Cerebellar cortex (tissue), 1 donor: ENCODE data around the gene ITGB1BP2.
"Not testable (repeated sequence)": the region's sequence is repeated elsewhere in the genome, so short reads cannot be mapped to it uniquely, and the experiment has no call there.

Experiments used
- DNase-seq: peaks from one replicate; pipeline ENCODE4 v3.0.0-alpha.2; 2015; ENCODE audit warnings: low spot score

ITGB1BP2 gene

DNA sequence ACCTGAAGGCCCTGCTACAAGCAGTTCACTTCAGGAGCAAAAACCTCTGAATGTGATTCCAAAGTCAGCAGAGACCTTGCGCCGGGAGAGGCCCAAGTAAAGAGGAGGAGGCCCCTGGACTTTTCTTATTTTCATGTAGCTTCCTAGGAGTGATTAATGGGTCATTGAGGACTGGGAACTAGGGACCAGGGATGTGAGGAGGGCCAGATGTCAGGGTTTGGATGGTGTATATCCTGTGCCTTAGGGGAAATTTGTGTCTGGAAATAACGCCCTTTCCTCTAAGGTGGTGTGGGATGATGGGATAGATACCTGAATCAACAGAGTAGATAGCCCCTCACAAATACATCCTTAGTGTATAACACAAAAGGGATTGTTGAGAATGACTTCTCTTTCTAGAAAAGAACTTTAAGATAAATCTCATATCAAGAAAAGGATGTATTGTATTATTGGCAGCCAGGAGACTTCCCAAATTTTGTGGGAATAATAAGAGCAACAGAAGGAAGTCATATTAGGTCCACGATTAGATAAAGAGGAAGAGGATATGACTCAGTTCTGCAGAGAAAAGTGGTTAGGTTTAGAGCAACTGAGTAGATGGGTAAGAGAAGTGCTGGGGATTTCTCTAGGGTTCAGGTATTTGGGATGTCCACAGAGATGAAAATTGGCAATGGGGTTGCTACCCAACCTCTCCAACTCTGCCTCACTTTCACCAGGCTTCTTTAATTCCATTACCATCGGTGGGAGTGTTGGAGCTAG lies 1.1 kb downstream of the ITGB1BP2 start:
- DNase-seq = no peak

DNA sequence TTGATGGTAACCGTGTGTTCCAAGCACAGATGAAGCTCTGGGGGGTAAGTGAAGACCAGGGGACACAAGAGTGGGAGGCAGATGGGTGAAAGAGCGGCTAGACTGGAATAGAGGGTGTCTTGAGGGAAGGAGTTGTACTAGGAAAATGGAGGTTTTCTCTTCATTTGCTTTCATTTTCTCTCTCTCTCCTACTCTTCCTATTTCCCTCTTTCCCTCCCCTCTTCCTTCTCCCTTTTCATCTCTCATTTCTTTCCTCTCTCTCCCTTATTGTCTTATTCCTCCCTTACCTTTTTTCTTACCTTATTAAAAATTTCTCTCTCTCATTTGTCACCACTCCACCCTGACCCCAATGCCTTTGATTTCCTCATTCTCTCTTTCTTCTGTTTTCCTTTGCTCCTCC lies 3.0 kb downstream of the ITGB1BP2 start:
- no peak for DNase-seq

- DNase-seq = no peak
These were observed 14.4 kb downstream of the ITGB1BP2 start for GRCh38 chrX:71315917-71316316.

- not testable (repeated sequence) for DNase-seq
These were observed 15.4 kb downstream of the ITGB1BP2 start for GRCh38 chrX:71316959-71317358.

GRCh38 chrX:71320126-71320525 lies 18.6 kb downstream of the ITGB1BP2 start:
- DNase-seq = no peak

GRCh38 chrX:71321731-71322130 lies 20.2 kb downstream of the ITGB1BP2 start:
- DNase-seq = no peak

- DNase-seq = not testable (repeated sequence)
These were observed 22.9 kb downstream of the ITGB1BP2 start for GRCh38 chrX:71324452-71324851.

DNA sequence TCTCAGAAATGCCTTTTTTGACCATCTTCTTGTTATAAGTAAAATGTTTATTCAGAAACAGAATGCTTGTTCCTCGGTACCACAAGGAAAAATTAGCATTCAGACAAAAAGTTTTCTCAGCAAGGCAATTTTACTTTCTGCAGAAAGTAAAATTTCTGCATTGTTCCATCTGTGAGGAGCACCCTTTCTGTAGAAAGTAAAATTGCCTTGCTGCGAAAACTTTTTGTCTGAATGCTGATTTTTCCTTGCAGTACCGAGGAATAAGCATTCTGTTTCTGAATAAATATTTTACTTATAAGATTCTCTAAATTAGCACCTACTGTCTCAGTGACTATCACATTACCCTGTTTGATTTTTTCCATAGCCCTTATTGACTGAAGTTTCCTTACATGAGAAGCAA lies 24.8 kb downstream of the ITGB1BP2 start:
- DNase-seq = no peak

GRCh38 chrX:71349151-71349665 lies 47.7 kb downstream of the ITGB1BP2 start:
- not testable (repeated sequence) for DNase-seq

DNA sequence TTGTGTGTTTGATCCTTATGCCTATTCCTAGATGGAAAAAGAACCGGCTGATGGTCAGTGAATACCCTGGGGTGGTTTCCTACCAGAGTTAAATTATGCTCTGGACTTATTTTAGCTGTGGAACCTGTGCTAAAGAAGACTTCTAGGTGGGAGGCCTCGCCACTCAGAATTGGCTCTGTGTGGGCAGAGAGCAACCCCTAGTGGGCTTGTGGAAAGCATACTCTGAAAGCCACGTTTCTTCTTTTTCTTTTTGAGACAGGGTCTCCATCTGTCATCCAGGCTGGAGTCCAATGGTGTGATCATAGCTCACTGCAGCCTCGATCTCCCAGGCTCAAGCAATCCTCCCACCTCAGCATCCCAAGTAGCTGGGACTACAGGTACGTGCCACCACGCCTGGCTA lies 48.3 kb downstream of the ITGB1BP2 start:
- not testable (repeated sequence) for DNase-seq

DNA sequence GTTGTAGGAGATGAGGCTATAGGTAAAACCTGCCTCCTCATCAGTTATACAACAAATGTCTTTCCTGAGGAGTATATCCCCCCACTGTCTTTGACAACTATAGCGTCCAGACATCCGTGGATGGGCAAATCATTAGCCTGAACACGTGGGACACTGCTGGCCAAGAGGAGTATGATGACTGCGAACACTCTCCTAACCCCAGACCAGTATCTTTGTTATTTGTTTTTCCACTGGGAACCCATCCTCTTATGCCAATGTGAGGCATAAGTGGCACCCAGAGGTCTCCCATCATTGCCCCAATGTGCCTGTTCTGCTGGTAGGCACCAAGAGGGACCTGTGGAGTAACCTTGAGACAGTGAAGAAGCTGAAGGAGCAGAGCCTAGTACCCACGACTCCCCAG lies 50.9 kb downstream of the ITGB1BP2 start:
- not testable (repeated sequence) for DNase-seq
